Kidney glomerular epithelial cell (primary cell): Measurements from ENCODE around the gene RHBDF2.
A peak's percentile ranks its signal among the peaks of the same experiment; 100 is the strongest.

Source experiments
- DNase-seq: peaks from one replicate; lab custom pipeline; 2025; lab: John Stamatoyannopoulos, UW

The RHBDF2 gene

GRCh38 chr17:76501827-76502307, 644 bp upstream of the RHBDF2 start:
- DNase-seq: no peak

- no peak for DNase-seq
Observed at GRCh38 chr17:76500747-76501017, 541 bp downstream of the RHBDF2 start.

- DNase-seq: no peak
Observed at GRCh38 chr17:76500074-76500746, 1.0 kb downstream of the RHBDF2 start.

GRCh38 chr17:76499267-76499667, 2.0 kb downstream of the RHBDF2 start:
- peak; percentile 12 for DNase-seq

GRCh38 chr17:76498876-76499251, 2.4 kb downstream of the RHBDF2 start:
- DNase-seq: no peak

- DNase-seq: peak; percentile 91
Observed at GRCh38 chr17:76497979-76498875, 3.0 kb downstream of the RHBDF2 start.

GRCh38 chr17:76497699-76497978, 3.6 kb downstream of the RHBDF2 start:
- no peak for DNase-seq

- DNase-seq: no peak
Observed at GRCh38 chr17:76496464-76496863, 4.8 kb downstream of the RHBDF2 start.

- DNase-seq: no peak
Observed at GRCh38 chr17:76495663-76496400, 5.4 kb downstream of the RHBDF2 start.

GRCh38 chr17:76493505-76494167, 7.6 kb downstream of the RHBDF2 start:
- DNase-seq: no peak

GRCh38 chr17:76492989-76493501, 8.2 kb downstream of the RHBDF2 start:
- peak; percentile 22 for DNase-seq

GRCh38 chr17:76492123-76492988, 8.9 kb downstream of the RHBDF2 start:
- no peak for DNase-seq

GRCh38 chr17:76491271-76492122, 9.7 kb downstream of the RHBDF2 start:
- DNase-seq: no peak

GRCh38 chr17:76490112-76490710, 11.0 kb downstream of the RHBDF2 start:
- DNase-seq: no peak

- no peak for DNase-seq
Observed at GRCh38 chr17:76487451-76488192, 13.6 kb downstream of the RHBDF2 start.

GRCh38 chr17:76485569-76485968, 15.7 kb downstream of the RHBDF2 start:
- DNase-seq: no peak

- DNase-seq: no peak
Observed at GRCh38 chr17:76484228-76484725, 16.9 kb downstream of the RHBDF2 start.

GRCh38 chr17:76481071-76481655, 20.1 kb downstream of the RHBDF2 start:
- no peak for DNase-seq

GRCh38 chr17:76480632-76481031, 20.6 kb downstream of the RHBDF2 start:
- DNase-seq: no peak
